B cell (primary cell): ENCODE results near the gene TLL2. TPM values are rescaled to one million over a fixed set of nuclear protein-coding genes. Genes with fewer than 3 reads are reported as not detected.

Experiments
- ATAC-seq: fragments of 200-7000 bp; cut with Tn5 transposase; one replicate; pipeline ENCODE4 v1.10.0; 2021; ENCODE audit warnings: low read depth, mild to moderate bottlenecking, moderate number of reproducible peaks, moderate library complexity
- CTCF ChIA-PET: fragments of 350-600 bp; sonication (Branson Sonifier 250); formaldehyde crosslinking; loops from one replicate; lab custom pipeline; 2021; ENCODE audit warnings: antibody characterized with exemption, inconsistent platforms; lab: Charles Lee
- POLR2A ChIA-PET: fragments of 350-600 bp; sonication (Branson Sonifier 250); formaldehyde crosslinking; loops from one replicate; lab custom pipeline; 2021; ENCODE audit warnings: antibody characterized with exemption; lab: Charles Lee
- DNase-seq: peaks from one replicate; pipeline ENCODE4 v3.0.0; 2013
- H2AFZ ChIP-seq: 2 replicates; pipeline ENCODE4 v1.6.1; 2012; ENCODE audit warnings: mild to moderate bottlenecking, low read depth, low read length; ENCODE audit not compliant: insufficient read depth, poor library complexity, severe bottlenecking
- H3K27ac ChIP-seq, 2 donors: 1 replicate in 1 of 2; 2 replicates in 1 of 2; pipeline ENCODE4 v1.5.1; 2012 to 2013; ENCODE audit warnings: low read length in 2 of 2, mild to moderate bottlenecking in 2 of 2, moderate library complexity in 1 of 2
- H3K27me3 ChIP-seq, 4 experiments: fragments of 200-600 bp in 1 of 4; sonication (generic) in 1 of 4; replicated peaks in 1 of 4; 1 replicate in 2 of 4; 2 replicates in 2 of 4; pipeline versions ENCODE4 v1.6.1 to v1.7.0; 2013 to 2016; ENCODE audit warnings: low read length in 3 of 4, mild to moderate bottlenecking in 2 of 4, mixed read lengths in 1 of 4, moderate library complexity in 1 of 4; ENCODE audit not compliant: insufficient read depth in 4 of 4, control insufficient read depth in 3 of 4; ENCODE audit errors: control extremely low read depth in 1 of 4
- H3K36me3 ChIP-seq, 2 experiments: replicated peaks in 1 of 2; 1 replicate in 1 of 2; 2 replicates in 1 of 2; pipeline versions ENCODE4 v1.6.1 to v1.7.1; 2013; ENCODE audit warnings: low read length in 1 of 2; ENCODE audit not compliant: insufficient read depth in 2 of 2, control insufficient read depth in 1 of 2; ENCODE audit errors: control extremely low read depth in 1 of 2, extremely low read depth in 1 of 2
- H3K4me1 ChIP-seq, 2 donors: fragments of 200-600 bp in 1 of 2; sonication (generic) in 1 of 2; 1 replicate in 1 of 2; 2 replicates in 1 of 2; pipeline versions ENCODE4 v1.5.1 to v1.6.1; 2013 to 2017; ENCODE audit warnings: low read length in 2 of 2; ENCODE audit not compliant: control insufficient read depth in 2 of 2, insufficient read depth in 2 of 2
- H3K4me2 ChIP-seq: replicated peaks from 2 replicates; pipeline ENCODE3; 2012; ENCODE audit warnings: mild to moderate bottlenecking, low read depth, low read length; ENCODE audit not compliant: poor library complexity, severe bottlenecking
- H3K4me3 ChIP-seq, 5 experiments: fragments of 200-600 bp in 1 of 5; sonication (generic) in 1 of 5; 1 replicate in 3 of 5; 2 replicates in 2 of 5; pipeline versions ENCODE4 v1.5.1 to v1.7.0; 2011 to 2016; ENCODE audit warnings: low read length in 4 of 5, mild to moderate bottlenecking in 4 of 5, low read depth in 2 of 5, control low read depth in 1 of 5, moderate library complexity in 1 of 5; ENCODE audit not compliant: insufficient read depth in 1 of 5; ENCODE audit errors: control extremely low read depth in 1 of 5, extremely low read depth in 1 of 5
- H3K79me2 ChIP-seq: fragments of 200-600 bp; sonication (generic); one replicate; pipeline ENCODE4 v1.6.0; 2016; ENCODE audit warnings: low read length; ENCODE audit not compliant: control insufficient read depth, insufficient read depth
- H3K9ac ChIP-seq: fragments of 200-600 bp; sonication (generic); 2 replicates; pipeline ENCODE4 v1.6.1; 2017; ENCODE audit warnings: mild to moderate bottlenecking, low read length, moderate library complexity
- H3K9me3 ChIP-seq, 3 donors: one replicate each; pipeline versions ENCODE4 v1.6.1 to v1.7.1; 2013; ENCODE audit warnings: low read length in 2 of 3; ENCODE audit not compliant: control insufficient read depth in 2 of 3, insufficient read depth in 1 of 3; ENCODE audit errors: control extremely low read depth in 1 of 3
- H4K20me1 ChIP-seq: 2 replicates; pipeline ENCODE4 v1.6.0; 2012; ENCODE audit warnings: mild to moderate bottlenecking, low read length; ENCODE audit not compliant: insufficient read depth, control insufficient read depth, poor library complexity, severe bottlenecking
- H3K27ac Mint-ChIP-seq: one replicate; pipeline ENCODE4 v1.8.0; 2021; ENCODE audit warnings: mixed read lengths
- H3K27me3 Mint-ChIP-seq: one replicate; pipeline ENCODE4 v1.8.0; 2021; ENCODE audit warnings: mixed read lengths
- H3K4me1 Mint-ChIP-seq: one replicate; pipeline ENCODE4 v1.8.0; 2021; ENCODE audit warnings: mixed read lengths
- H3K4me3 Mint-ChIP-seq: one replicate; pipeline ENCODE4 v1.8.0; 2021; ENCODE audit warnings: mixed read lengths
- H3K9me3 Mint-ChIP-seq: one replicate; pipeline ENCODE4 v1.8.0; 2022; ENCODE audit warnings: mixed read lengths; ENCODE audit not compliant: insufficient read depth
- CTCF ChIP-seq: fragments of 200-600 bp; IDR thresholded peaks from one replicate; pipeline ENCODE4 v1.8.0; 2022; ENCODE audit warnings: antibody characterized with exemption, mild to moderate bottlenecking
- EZH2 ChIP-seq: IDR thresholded peaks from 2 replicates; pipeline ENCODE4 v1.6.1; 2012; ENCODE audit warnings: borderline replicate concordance, low read depth, mild to moderate bottlenecking, moderate library complexity, low read length; ENCODE audit not compliant: insufficient read depth, poor library complexity, severe bottlenecking
- WGBS: methylation state at CpG from one replicate; pipeline ENCODE4 v1.1.5; 2013; ENCODE audit warnings: missing lambda C conversion rate; ENCODE audit not compliant: insufficient coverage; 5-methylcytosine and 5-hydroxymethylcytosine counted together
- intact Hi-C: fragments of 100-400 bp; cut with micrococcal nuclease; formaldehyde crosslinking; loops from one replicate; pipeline ENCODE4 v1.10.0; 2022
- polyA plus RNA-seq: library from polyadenylated mRNA; depleted of rRNA; stranded (reverse); fragments of >200 nt; gene quantifications from 2 replicates; pipeline ENCODE4 v1.2.3, GENCODE V29; 2012
- total RNA-seq, 2 donors: library from RNA; stranded (reverse); fragments of 120-200 nt in 1 of 2; gene quantifications; 1 replicate in 1 of 2; 2 replicates in 1 of 2; pipeline versions ENCODE4 v1.2.3 to v1.2.4, GENCODE V29; 2013 to 2022

TLL2 gene
- total and polyA plus RNA-seq, 2 donors (not counting 1 experiment from before 2014, with no cell fraction given) = 0.13 to 0.47 TPM

GRCh38 chr10:96415891-96416554 is 97.7 kb downstream of the TLL2 start:
- ChIA-PET POLR2A (no interaction called here), CTCF (interaction anchor here (0.8 to 1.0 kb wide), 2 partner anchors 19 to 21 kb away, joined by 3 read pairs; no protein-coding TSS in a partner anchor)
- no peak for ATAC-seq
- peaks cover 15% of the 10 kb centered on the region for H3K27me3 Mint-ChIP-seq
- DNase-seq = no peak
- no peak overlapping the region for H3K27ac Mint-ChIP-seq
- H3K9me3 ChIP-seq = no peaks in the 10 kb centered on the region
- TF ChIP-seq EZH2 (no peak), CTCF (no peak)
- H2AFZ ChIP-seq = no peak overlapping the region
- H3K9me3 Mint-ChIP-seq = no peaks in the 10 kb centered on the region
- WGBS = 77% methylated on average over 5 of the region's 5 CpGs
- no peak overlapping the region for H3K4me2 ChIP-seq
- no peak overlapping the region for H3K4me3 Mint-ChIP-seq
- no peaks in the 10 kb centered on the region for H3K79me2 ChIP-seq
- no peaks in the 10 kb centered on the region for H4K20me1 ChIP-seq
- intact Hi-C loops = no loop called here
- no peak overlapping the region for H3K27ac ChIP-seq
- H3K9ac ChIP-seq = no peak overlapping the region
- no peaks in the 10 kb centered on the region for H3K36me3 ChIP-seq
- no peaks in the 10 kb centered on the region for H3K4me1 ChIP-seq
- H3K4me1 Mint-ChIP-seq = no peaks in the 10 kb centered on the region
- no peak overlapping the region for H3K4me3 ChIP-seq
- peaks cover 0 to 15% (median 3%) of the 10 kb centered on the region in 4 experiments for H3K27me3 ChIP-seq

GRCh38 chr10:96415150-96415890 is 98.4 kb downstream of the TLL2 start:
- Histone ChIP-seq H3K27ac (no peak overlapping the region), H3K79me2 (no peaks in the 10 kb centered on the region), H3K27me3 (peaks cover 0 to 15% (median 3%) of the 10 kb centered on the region in 4 experiments), H3K4me1 (no peaks in the 10 kb centered on the region), H3K4me2 (no peak overlapping the region), H3K36me3 (no peaks in the 10 kb centered on the region), H3K9me3 (no peaks in the 10 kb centered on the region), H4K20me1 (no peaks in the 10 kb centered on the region), H2AFZ (no peak overlapping the region), H3K4me3 (no peak overlapping the region), H3K9ac (no peak overlapping the region)
- CTCF ChIA-PET = interaction anchor here (0.8 to 1.0 kb wide), 2 partner anchors 19 to 20 kb away, joined by 3 read pairs; no protein-coding TSS in a partner anchor
- Mint-ChIP-seq H3K27me3 (peaks cover 11% of the 10 kb centered on the region), H3K4me1 (no peaks in the 10 kb centered on the region), H3K4me3 (no peak overlapping the region), H3K27ac (no peak overlapping the region), H3K9me3 (no peaks in the 10 kb centered on the region)
- TF ChIP-seq CTCF (no peak), EZH2 (no peak)
- 100% methylated on average over 1 of the region's 1 CpG for WGBS
- POLR2A ChIA-PET = no interaction called here
- ATAC-seq (no peak), DNase-seq (no peak)
- intact Hi-C loops = no loop called here
